Measurements from ENCODE around the gene PLA2G6. TPM values are rescaled to one million over a fixed set of nuclear protein-coding genes. Genes with fewer than 3 reads are reported as not detected.
"Not testable (repeated sequence)": the region's sequence is repeated elsewhere in the genome, so short reads cannot be mapped to it uniquely, and the experiment has no call there.

Gene PLA2G6
- total RNA-seq, 1 experiment from 2014 or later, result 16.2 TPM

GRCh38 chr22:38080474-38080849, 101.2 kb downstream of the PLA2G6 start:
- in situ Hi-C loops (cut with HindIII; ENCODE audit: low pct_unique_long_range_greater_than_20kb, low sequenced_read_pairs), result no loop called here
- ATAC-seq, result no peak
- CTCF ChIA-PET, result no interaction called here
- Histone ChIP-seq H3K4me1 (ENCODE audit: control insufficient read depth, insufficient read depth, low read length) (no peaks in the 10 kb centered on the region; the same call in 1 of the 2 replicates), H3K27me3 (ENCODE audit: control insufficient read depth, insufficient read depth, low read length) (no peaks in the 10 kb centered on the region), H3K36me3 (ENCODE audit: control insufficient read depth, insufficient read depth, low read length) (no peaks in the 10 kb centered on the region), H3K4me3 (ENCODE audit: low read depth in 2 of 2, low read length in 2 of 2) (no peak overlapping the region), H3K27ac (ENCODE audit: low read length) (no peak overlapping the region), H3K9me3 (ENCODE audit: control insufficient read depth, insufficient read depth, low read depth, low read length) (no peaks in the 10 kb centered on the region)
- no TSS peak for BruUV-seq (replicated peaks)
- intact Hi-C loops (cut with micrococcal nuclease; ENCODE audit: unreplicated experiment), result no loop called here
- TF ChIP-seq TCF7L2 (IDR thresholded peaks at IDR 0.05; ENCODE audit: low read depth, low read length) (no peak), CTCF (IDR thresholded peaks at IDR 0.05) (no peak), SIN3A (IDR thresholded peaks at IDR 0.05; ENCODE audit: borderline replicate concordance, insufficient read depth, low read depth, low read length) (no peak), POLR2AphosphoS5 (IDR thresholded peaks at IDR 0.05; ENCODE audit: low read depth, low read length) (no peak), REST (IDR thresholded peaks at IDR 0.05; ENCODE audit: insufficient read depth in 1 of 2, low read depth in 2 of 2, low read length in 1 of 2) (no peak)
- DNase-seq (ENCODE audit: low read depth, low spot score), result no peak
- POLR2A ChIA-PET, result no interaction called here

GRCh38 chr22:38079804-38080203, 101.8 kb downstream of the PLA2G6 start:
- TF ChIP-seq TCF7L2 (IDR thresholded peaks at IDR 0.05; ENCODE audit: low read depth, low read length) (no peak), POLR2AphosphoS5 (IDR thresholded peaks at IDR 0.05; ENCODE audit: low read depth, low read length) (no peak), REST (IDR thresholded peaks at IDR 0.05; ENCODE audit: insufficient read depth in 1 of 2, low read depth in 2 of 2, low read length in 1 of 2) (no peak), SIN3A (IDR thresholded peaks at IDR 0.05; ENCODE audit: borderline replicate concordance, insufficient read depth, low read depth, low read length) (no peak), CTCF (IDR thresholded peaks at IDR 0.05) (no peak)
- ChIA-PET CTCF (no interaction called here), POLR2A (no interaction called here)
- H3K36me3 ChIP-seq (ENCODE audit: control insufficient read depth, insufficient read depth, low read length), result no peaks in the 10 kb centered on the region
- H3K9me3 ChIP-seq (ENCODE audit: control insufficient read depth, insufficient read depth, low read depth, low read length), result no peaks in the 10 kb centered on the region
- DNase-seq (ENCODE audit: low read depth, low spot score) (no peak), ATAC-seq (no peak)
- no peaks in the 10 kb centered on the region; the same call in 1 of the 2 replicates for H3K4me1 ChIP-seq (ENCODE audit: control insufficient read depth, insufficient read depth, low read length)
- no peaks in the 10 kb centered on the region for H3K27me3 ChIP-seq (ENCODE audit: control insufficient read depth, insufficient read depth, low read length)
- in situ Hi-C loops (cut with HindIII; ENCODE audit: low pct_unique_long_range_greater_than_20kb, low sequenced_read_pairs) (no loop called here), intact Hi-C loops (cut with micrococcal nuclease; ENCODE audit: unreplicated experiment) (no loop called here)
- H3K4me3 ChIP-seq (ENCODE audit: low read depth in 2 of 2, low read length in 2 of 2), result no peak overlapping the region
- no peak overlapping the region for H3K27ac ChIP-seq (ENCODE audit: low read length)
- BruUV-seq (replicated peaks), result no TSS peak

GRCh38 chr22:38079208-38079607, 102.4 kb downstream of the PLA2G6 start:
- H3K27me3 ChIP-seq (ENCODE audit: control insufficient read depth, insufficient read depth, low read length); H3K36me3 ChIP-seq (ENCODE audit: control insufficient read depth, insufficient read depth, low read length); CTCF ChIA-PET; H3K9me3 ChIP-seq (ENCODE audit: control insufficient read depth, insufficient read depth, low read depth, low read length); H3K4me1 ChIP-seq (ENCODE audit: control insufficient read depth, insufficient read depth, low read length); DNase-seq (ENCODE audit: low read depth, low spot score); BruUV-seq (replicated peaks); in situ Hi-C loops (cut with HindIII; ENCODE audit: low pct_unique_long_range_greater_than_20kb, low sequenced_read_pairs); intact Hi-C loops (cut with micrococcal nuclease; ENCODE audit: unreplicated experiment); H3K4me3 ChIP-seq (ENCODE audit: low read depth in 2 of 2, low read length in 2 of 2); H3K27ac ChIP-seq (ENCODE audit: low read length); ATAC-seq: not testable (repeated sequence)
- POLR2A ChIA-PET, result interaction anchor here (0.6 kb wide), 1 partner anchor 18 kb away, joined by 3 read pairs; no protein-coding TSS in a partner anchor
